K562 (cell line): Measurements from ENCODE around the gene STIM1.

Experiments
- ID3 ChIP-seq, 2 experiments: fragments of 250-450 bp in 1 of 2; fragments of 450-650 bp in 1 of 2; sonication (Bioruptor Pico) in 1 of 2; IDR thresholded peaks; 2 replicates each; pipeline versions ENCODE4 v1.6.1 to v1.8.0; 2016 to 2021; ENCODE audit warnings: mild to moderate bottlenecking in 2 of 2, moderate library complexity in 2 of 2, missing compliant biosample characterization in 1 of 2, missing genetic modification characterization in 1 of 2
- TAF1 ChIP-seq: IDR thresholded peaks from 2 replicates; pipeline ENCODE4 v1.6.1; 2011; ENCODE audit warnings: mild to moderate bottlenecking, low read length, moderate library complexity; ENCODE audit not compliant: insufficient read depth, control insufficient read depth, severe bottlenecking; ENCODE audit errors: extremely low read depth
- TF ChIP-seq, protein P1 (sequence below): fragments of 250-450 bp; sonication (Bioruptor Pico); IDR thresholded peaks from 2 replicates; pipeline ENCODE4 v1.5.0; 2020; ENCODE audit warnings: mild to moderate bottlenecking, borderline replicate concordance
- TF ChIP-seq, protein P2 (sequence below): sonication (generic); formaldehyde crosslinking; IDR thresholded peaks from 2 replicates; pipeline ENCODE4 v1.5.0; 2020; ENCODE audit warnings: missing genetic modification reagents

DNA sequence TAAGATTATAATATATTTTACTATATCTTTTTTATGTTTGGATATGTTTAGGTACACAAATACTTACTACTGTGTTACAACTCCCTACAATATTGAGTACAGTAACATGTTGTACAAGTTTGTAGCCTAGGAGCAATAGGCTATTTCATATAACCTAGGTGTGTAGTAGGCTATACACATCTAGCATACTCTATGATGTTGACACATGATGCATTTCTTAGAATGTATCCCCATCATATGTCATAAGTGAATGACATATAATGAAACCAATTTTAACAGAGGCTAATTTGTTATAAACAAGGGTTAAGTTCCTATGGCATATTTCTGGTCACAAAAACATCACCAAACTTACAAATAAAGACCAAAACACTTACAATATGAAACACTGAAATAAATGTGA, 152.7 kb downstream of the STIM1 start:
- TF ChIP-seq, protein P1, sequence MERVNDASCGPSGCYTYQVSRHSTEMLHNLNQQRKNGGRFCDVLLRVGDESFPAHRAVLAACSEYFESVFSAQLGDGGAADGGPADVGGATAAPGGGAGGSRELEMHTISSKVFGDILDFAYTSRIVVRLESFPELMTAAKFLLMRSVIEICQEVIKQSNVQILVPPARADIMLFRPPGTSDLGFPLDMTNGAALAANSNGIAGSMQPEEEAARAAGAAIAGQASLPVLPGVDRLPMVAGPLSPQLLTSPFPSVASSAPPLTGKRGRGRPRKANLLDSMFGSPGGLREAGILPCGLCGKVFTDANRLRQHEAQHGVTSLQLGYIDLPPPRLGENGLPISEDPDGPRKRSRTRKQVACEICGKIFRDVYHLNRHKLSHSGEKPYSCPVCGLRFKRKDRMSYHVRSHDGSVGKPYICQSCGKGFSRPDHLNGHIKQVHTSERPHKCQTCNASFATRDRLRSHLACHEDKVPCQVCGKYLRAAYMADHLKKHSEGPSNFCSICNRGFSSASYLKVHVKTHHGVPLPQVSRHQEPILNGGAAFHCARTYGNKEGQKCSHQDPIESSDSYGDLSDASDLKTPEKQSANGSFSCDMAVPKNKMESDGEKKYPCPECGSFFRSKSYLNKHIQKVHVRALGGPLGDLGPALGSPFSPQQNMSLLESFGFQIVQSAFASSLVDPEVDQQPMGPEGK (CRISPR knock-in tag), result no peak
- TF ChIP-seq ID3 (CRISPR knock-in tag; IDR thresholded peaks at IDR 0.05) (no peak), ID3 (tag; IDR thresholded peaks at IDR 0.05) (no peak), TAF1 (no peak)
- TF ChIP-seq, protein P2, sequence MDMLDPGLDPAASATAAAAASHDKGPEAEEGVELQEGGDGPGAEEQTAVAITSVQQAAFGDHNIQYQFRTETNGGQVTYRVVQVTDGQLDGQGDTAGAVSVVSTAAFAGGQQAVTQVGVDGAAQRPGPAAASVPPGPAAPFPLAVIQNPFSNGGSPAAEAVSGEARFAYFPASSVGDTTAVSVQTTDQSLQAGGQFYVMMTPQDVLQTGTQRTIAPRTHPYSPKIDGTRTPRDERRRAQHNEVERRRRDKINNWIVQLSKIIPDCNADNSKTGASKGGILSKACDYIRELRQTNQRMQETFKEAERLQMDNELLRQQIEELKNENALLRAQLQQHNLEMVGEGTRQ (CRISPR knock-in tag), result no peak
